GM18868 (cell line): ENCODE measurements around the gene CENATAC.
A peak's percentile ranks its signal among the peaks of the same experiment; 100 is the strongest.
"Not testable (repeated sequence)": the region's sequence is repeated elsewhere in the genome, so short reads cannot be mapped to it uniquely, and the experiment has no call there.

Experiments
- ATAC-seq: cut with Tn5 transposase; IDR thresholded peaks from one replicate; pipeline ENCODE4 v1.9.1; 2021; ENCODE audit warnings: mild to moderate bottlenecking, moderate library complexity; ENCODE audit not compliant: unreplicated experiment

CENATAC gene

GRCh38 chr11:118997627-118998387 lies at the start of gene CENATAC:
Gene CENATAC, plus strand, starts transcription at chr11:118998138. Its CDS starts 60 bp downstream, at chr11:118998198.
- peak; percentile 87 for ATAC-seq

- no peak for ATAC-seq
Observed at GRCh38 chr11:118953265-118953664, 44.7 kb upstream of the CENATAC start.

- ATAC-seq: not testable (repeated sequence)
Observed at GRCh38 chr11:118953976-118954375, 44.0 kb upstream of the CENATAC start.

GRCh38 chr11:118956094-118956846 lies 41.7 kb upstream of the CENATAC start, which contains the start of gene UPK2:
Gene UPK2, plus strand, starts transcription at chr11:118956298. Its CDS starts 53 bp downstream, at chr11:118956351.
- ATAC-seq: peak; percentile 58

GRCh38 chr11:118956847-118957469 lies 41.0 kb upstream of the CENATAC start:
- no peak for ATAC-seq

GRCh38 chr11:118957549-118957948 lies 40.4 kb upstream of the CENATAC start:
- ATAC-seq: no peak

GRCh38 chr11:118957968-118958367 lies 40.0 kb upstream of the CENATAC start:
- no peak for ATAC-seq

GRCh38 chr11:118958577-118958976 lies 39.4 kb upstream of the CENATAC start:
- no peak for ATAC-seq

GRCh38 chr11:118961189-118961588 lies 36.7 kb upstream of the CENATAC start:
- no peak for ATAC-seq

- no peak for ATAC-seq
Observed at GRCh38 chr11:118961591-118961990, 36.3 kb upstream of the CENATAC start.

- ATAC-seq: not testable (repeated sequence)
Observed at GRCh38 chr11:118969508-118969907, 28.4 kb upstream of the CENATAC start.

- no peak for ATAC-seq
Observed at GRCh38 chr11:118971646-118972045, 26.3 kb upstream of the CENATAC start, which contains the start of gene FOXR1. Gene FOXR1, plus strand, starts transcription at chr11:118971761. Its CDS starts 171 bp downstream, at chr11:118971932.

GRCh38 chr11:118973985-118974384 lies 24.0 kb upstream of the CENATAC start:
- ATAC-seq: no peak

- ATAC-seq: no peak
Observed at GRCh38 chr11:118975771-118976709, 21.9 kb upstream of the CENATAC start.

- no peak for ATAC-seq
Observed at GRCh38 chr11:118979434-118979833, 18.5 kb upstream of the CENATAC start.

- no peak for ATAC-seq
Observed at GRCh38 chr11:118980191-118980881, 17.6 kb upstream of the CENATAC start.

- ATAC-seq: not testable (repeated sequence)
Observed at GRCh38 chr11:118984337-118984736, 13.6 kb upstream of the CENATAC start.

- no peak for ATAC-seq
Observed at GRCh38 chr11:118984825-118985224, 13.1 kb upstream of the CENATAC start.

- no peak for ATAC-seq
Observed at GRCh38 chr11:118988280-118988679, 9.7 kb upstream of the CENATAC start.
